Transverse colon (tissue), 4 donors: Measurements from ENCODE around the gene THEM4. TPM values are rescaled to one million over a fixed set of nuclear protein-coding genes. Genes with fewer than 3 reads are reported as not detected.

Experiments used
- DNase-seq: peaks from one replicate; pipeline ENCODE4 v3.0.0-alpha.2; 2019
- H3K27ac ChIP-seq, 4 donors: fragments of 200-600 bp; sonication (generic); 2 replicates each; pipeline ENCODE4 v1.5.1; 2016 to 2018; ENCODE audit warnings: inconsistent platforms in 4 of 4
- H3K27me3 ChIP-seq: fragments of 200-600 bp; sonication (generic); 2 replicates; pipeline ENCODE4 v1.5.1; 2017; ENCODE audit warnings: inconsistent platforms
- H3K36me3 ChIP-seq, 4 donors: fragments of 200-600 bp; sonication (generic); 2 replicates each; pipeline ENCODE4 v1.5.1; 2017 to 2019; ENCODE audit warnings: inconsistent platforms in 4 of 4
- H3K4me1 ChIP-seq, 4 donors: fragments of 200-600 bp; sonication (generic); 2 replicates each; pipeline ENCODE4 v1.5.1; 2017 to 2020; ENCODE audit warnings: inconsistent platforms in 4 of 4
- H3K4me3 ChIP-seq, 4 donors: fragments of 200-600 bp; sonication (generic); 1 replicate in 1 of 4; 2 replicates in 3 of 4; pipeline versions ENCODE4 v1.5.1 to v1.6.1; 2017 to 2019; ENCODE audit warnings: inconsistent platforms in 4 of 4
- H3K9me3 ChIP-seq, 2 donors: fragments of 200-600 bp; sonication (generic); 2 replicates each; pipeline ENCODE4 v1.5.1; 2017 to 2019; ENCODE audit warnings: inconsistent platforms in 2 of 2
- CTCF ChIP-seq, 5 experiments: fragments of 200-600 bp in 3 of 5; fragments of 450-650 bp in 2 of 5; sonication (generic) in 3 of 5; IDR thresholded peaks; 1 replicate in 2 of 5; 2 replicates in 3 of 5; pipeline ENCODE4 v1.5.1; 2016 to 2017; ENCODE audit warnings: antibody characterized with exemption in 5 of 5, inconsistent platforms in 3 of 5, mild to moderate bottlenecking in 2 of 5, moderate library complexity in 1 of 5
- EP300 ChIP-seq: sonication (generic); formaldehyde crosslinking; IDR thresholded peaks from one replicate; pipeline ENCODE4 v1.6.1; 2017; ENCODE audit warnings: antibody characterized with exemption, low read depth
- POLR2A ChIP-seq: fragments of 450-650 bp; IDR thresholded peaks from one replicate; pipeline ENCODE4 v1.6.1; 2016; ENCODE audit warnings: antibody characterized with exemption, mild to moderate bottlenecking, moderate library complexity
- POLR2AphosphoS5 ChIP-seq, 3 donors: sonication (generic); formaldehyde crosslinking; IDR thresholded peaks; one replicate each; pipeline ENCODE4 v1.6.1; 2016; ENCODE audit warnings: antibody characterized with exemption in 3 of 3
- WGBS, 2 donors: methylation state at CpG; one replicate each; pipeline ENCODE4 v1.1.5; 2018; ENCODE audit warnings: low coverage in 1 of 2; 5-methylcytosine and 5-hydroxymethylcytosine counted together
- in situ Hi-C, 4 donors: fragments of 200-750 bp; cut with MboI; loops; one replicate each; pipeline versions ENCODE4 v1.15.0 to v1.15.1; 2017; ENCODE audit warnings: low sequenced_read_pairs in 3 of 4, low pct_ligation_motif_present in 1 of 4, low pct_unique_long_range_greater_than_20kb in 1 of 4
- intact Hi-C: fragments of 100-400 bp; cut with DNase I; formaldehyde crosslinking; loops from one replicate; pipeline ENCODE4 v1.15.1; 2023; ENCODE audit warnings: low total_unique reads
- total RNA-seq, 4 donors: library from RNA; depleted of rRNA; stranded (reverse); fragments of >200 nt; gene quantifications; one replicate each; pipeline ENCODE4 v1.1.0, GENCODE V29; 2016

Gene THEM4
- total RNA-seq, 4 donors from 2014 or later = 4.6 to 21.8 (median 9.5) TPM

- intact Hi-C loops (no loop called here), in situ Hi-C loops (loop anchor here in 2 of 4 donors (25.0 kb wide), 1 partner anchor 92 kb away; no protein-coding TSS in a partner anchor)
- 44 to 56% methylated on average over 3 of the region's 3 CpGs for WGBS, 2 donors
- Histone ChIP-seq H3K27ac (no peak overlapping the region), H3K4me3 (no peak overlapping the region), H3K4me1 (no peaks in the 10 kb centered on the region), H3K36me3 (no peaks in the 10 kb centered on the region), H3K27me3 (no peaks in the 10 kb centered on the region), H3K9me3 (no peaks in the 10 kb centered on the region)
- TF ChIP-seq POLR2A (no peak), EP300 (no peak), POLR2AphosphoS5 (IDR thresholded peaks at IDR 0.05) (no peak), CTCF (IDR thresholded peaks at IDR 0.05) (no peak)
- no peak for DNase-seq
Observed at GRCh38 chr1:151920149-151920548, 10.8 kb upstream of the THEM4 start.

GRCh38 chr1:151918819-151919610, 9.7 kb upstream of the THEM4 start:
- no peak for DNase-seq
- no peaks in the 10 kb centered on the region for H3K36me3 ChIP-seq
- no peak for TF ChIP-seq EP300
- no peak for TF ChIP-seq POLR2A
- TF ChIP-seq POLR2AphosphoS5 (IDR thresholded peaks at IDR 0.05) = no peak
- no peak for TF ChIP-seq CTCF (IDR thresholded peaks at IDR 0.05)
- H3K4me1 ChIP-seq = no peaks in the 10 kb centered on the region
- H3K27ac ChIP-seq = no peak overlapping the region
- 70 to 80% methylated on average over 4 to 6 of the region's 6 CpGs for WGBS, 2 donors
- H3K27me3 ChIP-seq = no peaks in the 10 kb centered on the region
- H3K4me3 ChIP-seq = no peak overlapping the region
- H3K9me3 ChIP-seq = no peaks in the 10 kb centered on the region
- in situ Hi-C loops (loop anchor here in 2 of 4 donors (25.0 kb wide), 1 partner anchor 93 kb away; no protein-coding TSS in a partner anchor), intact Hi-C loops (no loop called here)

- in situ Hi-C loops (loop anchor here in 2 of 4 donors (25.0 kb wide), 1 partner anchor 94 kb away; no protein-coding TSS in a partner anchor), intact Hi-C loops (no loop called here)
- Histone ChIP-seq H3K4me1 (no peaks in the 10 kb centered on the region), H3K27ac (no peak overlapping the region), H3K9me3 (no peaks in the 10 kb centered on the region), H3K4me3 (no peak overlapping the region), H3K27me3 (no peaks in the 10 kb centered on the region), H3K36me3 (no peaks in the 10 kb centered on the region)
- 74 to 87% methylated on average over 2 to 3 of the region's 3 CpGs for WGBS, 2 donors
- TF ChIP-seq POLR2AphosphoS5 (IDR thresholded peaks at IDR 0.05) = no peak
- TF ChIP-seq POLR2A = no peak
- DNase-seq = no peak
Observed at GRCh38 chr1:151918156-151918555, 8.8 kb upstream of the THEM4 start.

- H3K9me3 ChIP-seq = no peaks in the 10 kb centered on the region
Observed at GRCh38 chr1:151916726-151917370, 7.5 kb upstream of the THEM4 start.

GRCh38 chr1:151915061-151915686, 5.9 kb upstream of the THEM4 start:
- Histone ChIP-seq H3K4me3 (no peak overlapping the region), H3K27me3 (no peaks in the 10 kb centered on the region), H3K4me1 (peaks cover 0 to 2% (median 0%) of the 10 kb centered on the region in 4 donors), H3K36me3 (no peaks in the 10 kb centered on the region), H3K9me3 (no peaks in the 10 kb centered on the region), H3K27ac (no peak overlapping the region)
- WGBS, 2 donors = 0 to 59% methylated on average over 1 of the region's 1 CpG
- TF ChIP-seq POLR2AphosphoS5 (IDR thresholded peaks at IDR 0.05) (no peak), POLR2A (no peak), CTCF (IDR thresholded peaks at IDR 0.05) (no peak), EP300 (no peak)
- DNase-seq = no peak
- intact Hi-C loops = no loop called here
- in situ Hi-C loops = loop anchor here in 2 of 4 donors (25.0 kb wide), 1 partner anchor 97 kb away; no protein-coding TSS in a partner anchor

More at GRCh38 chr1:151916726-151917370, 7.5 kb upstream of the THEM4 start:
- 88 to 94% methylated on average over 2 to 7 of the region's 7 CpGs for WGBS, 2 donors
- no peak for TF ChIP-seq POLR2A
- intact Hi-C loops = no loop called here
- no peak overlapping the region for H3K4me3 ChIP-seq
- no peaks in the 10 kb centered on the region for H3K4me1 ChIP-seq
- H3K36me3 ChIP-seq = no peaks in the 10 kb centered on the region
- H3K27me3 ChIP-seq = no peaks in the 10 kb centered on the region
- no peak for DNase-seq
- in situ Hi-C loops = loop anchor here in 2 of 4 donors (25.0 kb wide), 1 partner anchor 95 kb away; no protein-coding TSS in a partner anchor
- no peak overlapping the region for H3K27ac ChIP-seq
